Trophoblast cell (in vitro differentiated cells and primary cell): Measurements from ENCODE around the gene GFOD1.

Source experiments
- DNase-seq, 2 donors: peaks; one replicate each; pipeline ENCODE4 v3.0.0-alpha.2; 2016
- H2AFZ ChIP-seq: 2 replicates; pipeline ENCODE4 v1.6.1; 2013; ENCODE audit warnings: low read length, moderate library complexity, mild to moderate bottlenecking; ENCODE audit not compliant: insufficient read depth, poor library complexity
- H2AK5ac ChIP-seq: 2 replicates; pipeline ENCODE4 v1.6.1; 2013; ENCODE audit warnings: mild to moderate bottlenecking, low read length
- H2BK120ac ChIP-seq: 2 replicates; pipeline ENCODE4 v1.6.1; 2013; ENCODE audit warnings: low read length, mild to moderate bottlenecking, moderate library complexity; ENCODE audit not compliant: insufficient read depth, poor library complexity
- H2BK12ac ChIP-seq: 2 replicates; pipeline ENCODE4 v1.6.1; 2013; ENCODE audit warnings: mild to moderate bottlenecking, low read length, moderate library complexity
- H2BK5ac ChIP-seq: 2 replicates; pipeline ENCODE4 v1.6.1; 2013; ENCODE audit warnings: low read length, low read depth, moderate library complexity, mild to moderate bottlenecking; ENCODE audit not compliant: poor library complexity
- H3K14ac ChIP-seq: 2 replicates; pipeline ENCODE4 v1.6.1; 2013; ENCODE audit warnings: mild to moderate bottlenecking, low read length
- H3K18ac ChIP-seq: 2 replicates; pipeline ENCODE4 v1.6.1; 2013; ENCODE audit warnings: mild to moderate bottlenecking, low read length
- H3K23ac ChIP-seq: 2 replicates; pipeline ENCODE4 v1.6.1; 2013; ENCODE audit warnings: low read length
- H3K27ac ChIP-seq: 2 replicates; pipeline ENCODE4 v1.5.1; 2013; ENCODE audit warnings: low read depth, mild to moderate bottlenecking, inconsistent platforms, low read length, moderate library complexity
- H3K27me3 ChIP-seq: 2 replicates; pipeline ENCODE4 v1.6.1; 2013; ENCODE audit warnings: inconsistent platforms, mild to moderate bottlenecking, low read length, moderate library complexity; ENCODE audit not compliant: insufficient read depth
- H3K36me3 ChIP-seq, 2 experiments: 1 replicate in 1 of 2; 2 replicates in 1 of 2; pipeline ENCODE4 v1.6.1; 2013; ENCODE audit warnings: low read length in 2 of 2, mild to moderate bottlenecking in 2 of 2, moderate library complexity in 1 of 2; ENCODE audit not compliant: insufficient read depth in 2 of 2, control insufficient read depth in 1 of 2
- H3K4ac ChIP-seq: 2 replicates; pipeline ENCODE4 v1.6.1; 2013; ENCODE audit warnings: low read depth, mild to moderate bottlenecking, low read length, moderate library complexity
- H3K4me1 ChIP-seq, 2 experiments: 1 replicate in 1 of 2; 2 replicates in 1 of 2; pipeline ENCODE4 v1.6.1; 2013; ENCODE audit warnings: low read length in 2 of 2, mild to moderate bottlenecking in 2 of 2, moderate library complexity in 1 of 2; ENCODE audit not compliant: insufficient read depth in 2 of 2, control insufficient read depth in 1 of 2
- H3K4me2 ChIP-seq: 2 replicates; pipeline ENCODE4 v1.6.1; 2013; ENCODE audit warnings: inconsistent platforms, mild to moderate bottlenecking, low read length, moderate library complexity
- H3K4me3 ChIP-seq: 2 replicates; pipeline ENCODE4 v1.5.1; 2013; ENCODE audit warnings: mild to moderate bottlenecking, low read depth, low read length, inconsistent platforms
- H3K79me1 ChIP-seq: one replicate; pipeline ENCODE4 v1.6.1; 2013; ENCODE audit warnings: low read length
- H3K79me2 ChIP-seq: 2 replicates; pipeline ENCODE4 v1.6.1; 2013; ENCODE audit warnings: low read length, mild to moderate bottlenecking; ENCODE audit not compliant: control insufficient read depth, insufficient read depth, poor library complexity
- H3K9ac ChIP-seq: 2 replicates; pipeline ENCODE4 v1.6.1; 2013; ENCODE audit warnings: mild to moderate bottlenecking, low read length
- H3K9me3 ChIP-seq: 2 replicates; pipeline ENCODE4 v1.6.1; 2013; ENCODE audit warnings: low read depth, mild to moderate bottlenecking, control low read depth, inconsistent platforms, low read length; ENCODE audit not compliant: insufficient read depth
- H4K12ac ChIP-seq: 2 replicates; pipeline ENCODE4 v1.6.1; 2013; ENCODE audit warnings: low read depth, mild to moderate bottlenecking, low read length, moderate library complexity
- H4K8ac ChIP-seq: 2 replicates; pipeline ENCODE4 v1.6.1; 2013; ENCODE audit warnings: low read depth, mild to moderate bottlenecking, low read length, moderate library complexity
- H4K91ac ChIP-seq: one replicate; pipeline ENCODE4 v1.6.1; 2013; ENCODE audit warnings: low read depth, mild to moderate bottlenecking, low read length, moderate library complexity
- WGBS: extraction: QIAGEN DNeasy Blood & Tissue Kit; methylation state at CpG from one replicate; pipeline ENCODE4 v1.1.7; 2013; ENCODE audit warnings: missing lambda C conversion rate; ENCODE audit not compliant: insufficient read length, insufficient coverage; ENCODE audit errors: extremely low coverage; 5-methylcytosine and 5-hydroxymethylcytosine counted together

GFOD1 gene

DNA sequence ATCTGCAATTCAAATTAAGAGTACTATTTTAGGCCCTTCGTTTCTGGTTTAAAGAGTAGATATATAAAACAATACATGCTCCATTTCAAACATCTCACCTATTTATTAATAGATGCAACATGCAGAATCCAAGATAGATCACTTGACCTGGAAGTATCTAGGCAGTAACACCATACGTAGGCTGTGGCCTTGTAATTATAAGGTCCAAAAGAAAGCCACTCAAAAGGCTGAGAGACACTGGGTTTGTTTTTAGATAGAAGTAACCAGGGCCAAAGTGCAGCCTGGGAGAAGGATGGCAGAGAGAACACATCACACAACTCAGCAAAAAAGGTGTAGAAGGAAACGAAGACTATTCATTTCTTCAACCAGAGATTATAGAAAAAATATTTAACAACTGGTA lies 8.4 kb upstream of the GFOD1 start:
- H2AK5ac ChIP-seq = no peak overlapping the region
- no peaks in the 10 kb centered on the region for H3K9me3 ChIP-seq
- H3K79me1 ChIP-seq = no peaks in the 10 kb centered on the region
- no peak for DNase-seq
- no peak overlapping the region for H2BK120ac ChIP-seq
- H2BK5ac ChIP-seq = no peak overlapping the region
- H3K4me2 ChIP-seq = no peak overlapping the region
- no peak overlapping the region for H4K8ac ChIP-seq
- H3K14ac ChIP-seq = no peak overlapping the region
- H3K27ac ChIP-seq = no peak overlapping the region
- no peaks in the 10 kb centered on the region for H3K36me3 ChIP-seq
- no peak overlapping the region for H4K12ac ChIP-seq
- no peak overlapping the region for H3K9ac ChIP-seq
- H3K4me3 ChIP-seq = no peak overlapping the region
- no peak overlapping the region for H2AFZ ChIP-seq
- H2BK12ac ChIP-seq = no peak overlapping the region
- no CpG with 5 or more reads among the region's 3 CpGs for WGBS
- H3K27me3 ChIP-seq = no peaks in the 10 kb centered on the region
- no peaks in the 10 kb centered on the region for H3K79me2 ChIP-seq
- no peak overlapping the region for H3K18ac ChIP-seq
- H4K91ac ChIP-seq = no peak overlapping the region
- no peak overlapping the region for H3K23ac ChIP-seq
- peaks cover 4 to 7% of the 10 kb centered on the region in 2 experiments for H3K4me1 ChIP-seq
- no peak overlapping the region for H3K4ac ChIP-seq

DNA sequence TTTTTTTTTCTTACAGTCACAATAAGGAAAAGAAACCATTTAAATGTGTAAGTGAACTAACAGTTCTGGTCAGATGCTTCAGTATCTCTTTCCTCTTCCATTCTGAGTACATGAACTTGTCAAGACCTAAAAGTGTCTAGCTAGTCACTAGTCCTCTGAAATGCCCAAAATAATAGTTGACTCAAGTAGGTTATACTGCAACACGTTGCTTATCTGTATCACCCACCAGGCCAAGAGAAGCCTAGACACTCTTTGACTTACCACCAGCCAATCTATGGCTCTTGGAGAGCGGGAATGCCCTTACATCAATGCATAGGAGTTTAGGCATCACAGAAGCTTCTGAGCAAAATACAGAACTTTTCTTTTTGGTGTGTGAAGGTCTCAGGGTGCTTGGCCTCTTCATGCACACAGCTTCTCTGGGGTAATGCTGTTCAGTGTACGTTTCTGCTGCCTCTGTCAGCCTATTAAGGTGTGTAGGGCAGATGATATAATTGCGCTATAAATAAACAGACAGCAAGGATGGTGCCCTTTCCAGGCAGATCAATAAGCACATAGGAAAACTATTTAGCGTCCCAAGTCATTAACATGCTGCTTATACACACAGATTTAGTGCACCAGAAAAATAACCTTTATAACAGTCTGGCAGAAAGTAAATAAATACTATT lies 7.8 kb upstream of the GFOD1 start:
- Histone ChIP-seq H2BK12ac (no peak overlapping the region), H3K27me3 (no peaks in the 10 kb centered on the region)

DNA sequence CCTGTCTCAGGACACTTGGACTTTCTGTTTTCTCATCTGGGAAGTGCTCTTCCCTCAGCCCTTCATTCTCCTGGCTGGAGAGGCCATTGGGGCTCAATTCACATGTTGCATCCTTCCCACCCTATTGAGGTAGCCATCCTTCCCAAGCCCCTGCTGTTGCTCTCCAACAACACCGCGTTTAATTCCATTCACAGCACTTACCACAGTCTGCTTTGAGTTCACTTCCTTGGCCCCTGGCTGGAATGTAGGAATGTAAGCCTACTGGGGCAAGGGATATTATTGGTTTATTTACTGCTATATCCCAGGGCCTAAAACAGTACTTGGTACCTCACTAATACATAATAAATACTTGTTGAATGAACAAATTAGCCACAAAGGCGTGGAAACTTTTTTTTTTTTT lies 6.7 kb upstream of the GFOD1 start:
- no peak overlapping the region for H3K4me3 ChIP-seq
- no peak overlapping the region for H2AK5ac ChIP-seq
- H3K79me1 ChIP-seq = no peaks in the 10 kb centered on the region
- H3K14ac ChIP-seq = no peak overlapping the region
- no peaks in the 10 kb centered on the region for H3K9me3 ChIP-seq
- H2BK120ac ChIP-seq = no peak overlapping the region
- no peaks in the 10 kb centered on the region for H3K36me3 ChIP-seq
- H3K27ac ChIP-seq = no peak overlapping the region
- no peak overlapping the region for H3K4ac ChIP-seq
- H4K12ac ChIP-seq = no peak overlapping the region
- H2BK12ac ChIP-seq = no peak overlapping the region
- no peak overlapping the region for H3K18ac ChIP-seq
- H2BK5ac ChIP-seq = no peak overlapping the region
- no peak overlapping the region for H3K23ac ChIP-seq
- no peak overlapping the region for H3K9ac ChIP-seq
- no peak overlapping the region for H4K91ac ChIP-seq
- H2AFZ ChIP-seq = no peak overlapping the region
- H3K4me2 ChIP-seq = no peak overlapping the region
- DNase-seq = no peak
- peaks cover 4 to 7% of the 10 kb centered on the region in 2 experiments for H3K4me1 ChIP-seq
- no peaks in the 10 kb centered on the region for H3K79me2 ChIP-seq
- H4K8ac ChIP-seq = no peak overlapping the region
- WGBS = no CpG with 5 or more reads among the region's 3 CpGs
- peaks cover under 1% of the 10 kb centered on the region for H3K27me3 ChIP-seq

More for the DNA sequence above, 7.8 kb upstream of the GFOD1 start:
- no peaks in the 10 kb centered on the region for H3K79me2 ChIP-seq
- no peak overlapping the region for H3K14ac ChIP-seq
- no peak overlapping the region for H3K9ac ChIP-seq
- no peak overlapping the region for H3K23ac ChIP-seq
- H3K27ac ChIP-seq = no peak overlapping the region
- DNase-seq = no peak
- H4K91ac ChIP-seq = no peak overlapping the region
- H4K8ac ChIP-seq = no peak overlapping the region
- H3K4me1 ChIP-seq = peaks cover 4 to 7% of the 10 kb centered on the region in 2 experiments
- H2AK5ac ChIP-seq = no peak overlapping the region
- H2BK5ac ChIP-seq = no peak overlapping the region
- no peaks in the 10 kb centered on the region for H3K79me1 ChIP-seq
- H3K9me3 ChIP-seq = no peaks in the 10 kb centered on the region
- H2BK120ac ChIP-seq = no peak overlapping the region
- no peaks in the 10 kb centered on the region for H3K36me3 ChIP-seq
- no peak overlapping the region for H2AFZ ChIP-seq
- no peak overlapping the region for H4K12ac ChIP-seq
- no peak overlapping the region for H3K4me3 ChIP-seq
- no peak overlapping the region for H3K4ac ChIP-seq
- WGBS = no CpG with 5 or more reads among the region's 5 CpGs
- H3K4me2 ChIP-seq = no peak overlapping the region
- no peak overlapping the region for H3K18ac ChIP-seq

DNA sequence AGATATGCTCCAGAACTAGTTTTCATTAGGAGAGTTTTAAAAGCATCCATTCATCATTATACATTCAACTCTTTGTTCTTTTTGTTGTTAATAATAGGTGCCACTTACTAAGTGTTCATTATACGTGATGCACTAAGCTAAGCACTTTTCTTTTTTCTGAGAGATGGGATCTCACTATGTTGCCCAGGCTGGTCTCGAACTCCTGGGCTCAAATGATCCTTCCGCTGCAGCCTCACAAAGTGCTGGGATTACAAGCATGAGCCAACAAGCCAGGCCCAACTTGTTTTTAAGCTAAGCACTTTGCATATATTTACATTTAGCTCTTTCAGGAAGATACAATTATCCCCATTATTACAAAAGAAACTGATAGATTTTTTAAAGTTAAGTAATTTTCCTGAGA lies 5.7 kb upstream of the GFOD1 start:
- WGBS = no CpG with 5 or more reads among the region's 3 CpGs
- no peak overlapping the region for H2BK120ac ChIP-seq

More for the DNA sequence above, 5.7 kb upstream of the GFOD1 start:
- H3K9me3 ChIP-seq = peaks cover 3% of the 10 kb centered on the region
- H4K91ac ChIP-seq = no peak overlapping the region
- H2AK5ac ChIP-seq = no peak overlapping the region
- peaks cover 8% of the 10 kb centered on the region for H3K27me3 ChIP-seq
- no peak overlapping the region for H3K18ac ChIP-seq
- H4K8ac ChIP-seq = no peak overlapping the region
- H3K9ac ChIP-seq = no peak overlapping the region
- H2BK12ac ChIP-seq = no peak overlapping the region
- no peak overlapping the region for H3K4me3 ChIP-seq
- H3K27ac ChIP-seq = no peak overlapping the region
- DNase-seq = no peak
- H3K79me1 ChIP-seq = no peaks in the 10 kb centered on the region
- H3K23ac ChIP-seq = no peak overlapping the region
- no peaks in the 10 kb centered on the region for H3K36me3 ChIP-seq
- peaks cover 4 to 10% of the 10 kb centered on the region in 2 experiments for H3K4me1 ChIP-seq
- no peak overlapping the region for H4K12ac ChIP-seq
- H3K14ac ChIP-seq = no peak overlapping the region
- no peak overlapping the region for H3K4me2 ChIP-seq
- H2BK5ac ChIP-seq = no peak overlapping the region
- H3K4ac ChIP-seq = no peak overlapping the region
- H2AFZ ChIP-seq = no peak overlapping the region
- no peaks in the 10 kb centered on the region for H3K79me2 ChIP-seq
